ENCODE measurements around the gene BMP8B.
"Not testable (repeated sequence)": the region's sequence is repeated elsewhere in the genome, so short reads cannot be mapped to it uniquely, and the experiment has no call there.

Gene BMP8B

DNA sequence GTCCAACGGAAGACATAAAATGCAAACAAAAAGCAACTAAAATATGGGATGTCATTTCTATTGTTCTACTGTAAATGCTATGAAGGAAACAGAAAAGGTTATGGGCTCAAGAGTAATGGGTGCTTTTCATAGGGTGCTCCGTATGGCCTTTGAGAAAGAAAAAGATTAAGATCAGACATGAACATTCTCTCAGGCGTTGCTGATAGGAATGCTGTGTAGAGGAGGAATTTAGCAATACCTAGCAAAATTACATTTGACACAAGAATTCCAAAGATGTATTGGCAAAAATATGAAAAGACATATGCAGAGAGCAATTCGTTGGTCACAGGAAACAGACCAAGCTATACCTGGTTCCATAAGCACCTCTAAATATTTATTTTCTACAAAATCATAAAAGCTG, 11.8 kb downstream of the BMP8B start:
- DNase-seq, result no peak

DNA sequence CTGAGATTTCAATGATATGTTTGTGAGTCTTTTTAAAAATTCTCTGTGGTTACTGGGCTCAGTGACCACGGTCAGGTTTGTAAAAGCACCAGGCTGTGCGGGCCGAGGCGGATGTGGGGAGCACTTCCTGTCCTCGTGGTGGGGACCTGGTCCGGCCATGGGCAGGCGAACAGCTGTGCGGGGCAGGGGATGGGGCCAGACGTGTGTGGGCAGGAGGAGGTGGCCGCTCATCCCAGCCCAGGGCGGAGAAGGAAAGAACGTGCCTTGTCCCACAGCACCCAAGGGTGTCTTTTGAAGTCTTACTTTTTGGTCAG, 12.3 kb downstream of the BMP8B start:
- DNase-seq, result no peak

DNA sequence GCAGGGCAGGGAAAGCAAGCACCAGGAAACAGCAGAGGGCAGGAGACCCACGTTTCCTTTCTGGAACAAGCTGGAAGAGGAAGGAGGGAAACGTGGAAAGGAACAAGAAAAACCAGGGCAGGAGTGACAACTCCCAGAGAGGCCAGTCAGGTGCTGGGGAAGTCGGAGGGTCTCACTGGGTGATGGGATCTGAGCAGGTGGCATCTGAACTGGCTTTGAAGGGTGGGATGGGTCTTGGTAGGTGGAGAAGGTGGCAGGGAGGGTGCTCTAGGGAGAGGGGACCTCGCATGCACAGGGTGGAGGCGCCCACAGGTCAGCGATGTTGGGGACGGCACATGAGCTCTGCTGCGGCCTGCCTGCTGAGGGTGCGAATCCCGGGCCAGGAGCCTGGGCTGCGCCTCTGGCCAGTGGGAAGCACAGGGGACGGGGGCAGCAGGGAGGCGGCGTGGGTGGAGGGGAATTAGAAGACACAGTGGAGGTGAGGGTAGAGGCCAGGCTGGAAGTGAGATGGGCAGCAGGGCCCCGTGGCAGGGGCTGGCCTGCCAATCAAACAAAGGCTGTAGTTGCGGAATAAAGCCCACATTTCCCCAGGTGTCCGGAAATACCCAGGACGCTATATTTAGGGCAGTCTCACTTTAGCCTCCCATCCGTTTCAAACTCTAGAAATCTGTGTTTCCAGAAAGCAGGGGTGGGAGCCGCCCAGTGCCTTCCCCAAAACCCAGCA, 12.8 kb downstream of the BMP8B start:
- not testable (repeated sequence) for DNase-seq

DNA sequence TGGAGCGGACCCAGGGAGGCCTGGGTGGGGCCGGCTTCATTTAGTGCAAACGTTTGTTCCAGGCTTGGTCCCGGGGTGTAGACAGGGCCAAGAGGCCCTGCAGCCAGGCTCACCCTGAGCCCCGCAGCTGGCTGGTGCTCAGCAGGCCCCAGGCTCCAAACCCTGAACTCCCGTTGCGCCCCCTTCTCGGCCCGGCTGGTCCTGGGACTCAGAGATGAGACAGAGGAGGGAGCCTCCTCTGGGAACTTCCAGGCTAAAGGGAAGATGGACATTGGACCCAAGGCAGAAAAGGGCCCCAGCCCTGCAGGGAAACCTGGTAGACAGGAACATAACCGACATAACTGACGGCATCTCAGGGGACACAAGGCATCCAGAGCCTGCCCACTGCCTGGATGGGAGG, 13.5 kb downstream of the BMP8B start:
- not testable (repeated sequence) for DNase-seq

DNA sequence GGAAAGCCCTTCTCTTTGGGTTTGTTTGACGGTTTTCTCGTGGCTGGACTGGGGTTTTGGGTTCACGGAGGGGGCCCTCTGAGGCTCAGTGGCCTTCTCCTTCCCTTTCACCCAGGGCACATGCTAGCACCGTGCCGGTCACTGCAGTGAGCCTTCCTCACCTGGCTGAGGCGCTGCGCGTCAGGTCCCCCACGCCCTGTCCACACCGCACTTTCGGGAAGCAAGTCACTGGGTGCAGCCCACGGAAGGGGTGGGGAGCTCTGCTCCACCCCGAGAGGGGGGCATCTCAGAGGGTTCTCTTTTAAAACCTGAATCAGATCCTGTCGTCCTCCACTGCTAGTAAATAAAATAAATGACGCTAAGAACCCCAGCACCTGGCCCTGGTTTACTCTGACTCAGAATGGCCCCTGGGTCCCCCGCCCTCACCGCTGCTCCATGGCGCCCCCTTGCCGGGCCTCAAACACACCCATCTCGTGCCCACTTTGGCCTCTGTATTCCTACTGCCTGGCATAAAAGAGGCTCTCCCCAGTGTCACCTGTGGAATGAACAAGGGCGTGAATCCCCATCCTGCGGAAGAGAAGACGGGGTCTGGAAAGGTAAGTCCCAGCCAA, 15.2 kb downstream of the BMP8B start:
- not testable (repeated sequence) for DNase-seq

DNA sequence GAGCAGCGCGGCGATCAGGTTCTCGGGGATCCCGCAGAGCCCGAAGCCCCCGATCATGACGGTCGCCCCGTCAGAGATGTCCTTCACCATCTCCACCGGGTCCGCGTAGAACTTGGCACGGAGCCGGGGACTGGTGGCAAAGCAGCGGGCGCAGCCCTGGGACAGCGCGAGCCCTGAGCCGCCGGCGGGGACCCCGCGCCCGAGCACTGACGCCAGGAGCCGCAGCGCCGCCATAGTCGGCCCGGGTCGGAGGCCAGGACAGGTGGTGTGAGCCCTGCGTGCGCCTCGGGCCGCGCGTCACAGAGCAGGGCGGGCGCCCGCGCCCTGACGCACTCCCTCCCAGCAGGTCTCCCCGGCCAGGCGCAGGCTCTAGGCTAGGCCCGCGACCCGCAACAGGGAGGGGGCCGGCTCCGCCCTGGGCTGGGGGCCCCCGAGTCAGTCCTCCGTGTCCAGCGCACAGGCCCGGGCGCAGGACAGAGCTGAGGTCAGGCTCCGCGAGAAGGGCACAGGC, 17.6 kb downstream of the BMP8B start, which contains the start of gene OXCT2:
Gene OXCT2, minus strand, starts transcription at position 327 of the 511 bp plus-strand sequence. Its CDS starts 93 bp downstream, at position 234.
- not testable (repeated sequence) for DNase-seq

DNA sequence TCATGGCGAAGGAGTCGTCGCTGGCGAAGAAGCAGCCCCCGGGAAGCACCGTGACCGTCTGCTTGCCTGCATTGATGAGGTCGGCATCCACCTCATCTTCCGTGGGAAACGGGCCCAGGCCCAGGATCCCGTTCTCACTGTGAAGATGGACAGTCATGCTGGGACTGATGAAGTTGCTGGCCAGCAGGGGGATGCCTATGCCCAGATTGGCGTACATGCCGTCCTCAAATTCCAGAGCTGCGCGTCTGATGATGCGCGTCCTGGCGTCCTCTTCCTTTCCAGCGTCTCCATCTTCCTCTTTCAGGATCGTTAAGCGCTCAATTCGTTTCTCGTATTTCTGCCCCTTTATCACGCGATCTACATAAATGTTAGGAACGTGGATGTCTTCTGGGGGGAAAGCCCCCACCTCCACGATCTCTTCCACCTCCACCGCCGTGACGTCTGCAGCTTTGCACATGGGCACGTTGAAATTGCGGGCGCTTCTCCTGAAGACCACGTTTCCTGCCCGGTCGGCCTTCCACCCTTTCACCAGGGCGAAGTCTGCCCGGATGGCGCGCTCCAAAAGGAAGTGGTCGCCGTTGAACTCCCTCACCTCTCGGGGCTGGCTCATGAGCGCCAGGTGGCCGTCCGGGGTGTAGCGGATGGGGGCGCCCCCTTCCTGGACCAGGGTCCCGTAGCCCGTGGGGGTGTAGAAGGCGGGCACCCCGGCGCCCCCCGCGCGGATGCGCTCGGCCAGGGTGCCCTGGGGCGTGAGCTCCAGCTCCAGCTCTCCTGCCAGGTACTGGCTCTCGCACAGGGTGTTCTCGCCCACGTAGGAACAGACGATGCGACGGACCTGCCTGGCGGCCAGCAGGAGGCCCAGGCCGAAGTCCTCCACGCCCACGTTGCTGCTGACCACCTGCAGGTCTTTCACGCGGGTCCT, 18.3 kb downstream of the BMP8B start:
- DNase-seq, result not testable (repeated sequence)

DNA sequence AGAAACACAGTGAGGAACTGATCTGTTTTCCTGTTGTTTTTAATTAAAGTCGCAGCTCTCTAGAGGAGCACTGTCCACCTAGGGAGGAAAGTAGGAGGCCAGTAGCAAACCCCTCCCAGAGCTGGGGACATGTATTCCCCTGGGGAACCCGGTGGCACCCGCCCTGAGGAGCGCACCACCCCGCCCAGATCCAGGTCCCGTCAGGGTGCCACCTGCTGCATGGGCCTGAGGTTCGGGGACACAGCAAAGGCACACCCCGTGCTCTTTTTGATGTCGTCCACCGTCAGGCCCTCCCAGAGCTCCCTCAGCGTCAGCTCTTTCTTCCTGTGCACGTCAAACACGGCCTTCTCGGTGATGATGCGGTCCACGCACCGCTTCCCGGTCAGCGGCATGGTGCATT, 19.2 kb downstream of the BMP8B start:
- DNase-seq, result not testable (repeated sequence)

DNA sequence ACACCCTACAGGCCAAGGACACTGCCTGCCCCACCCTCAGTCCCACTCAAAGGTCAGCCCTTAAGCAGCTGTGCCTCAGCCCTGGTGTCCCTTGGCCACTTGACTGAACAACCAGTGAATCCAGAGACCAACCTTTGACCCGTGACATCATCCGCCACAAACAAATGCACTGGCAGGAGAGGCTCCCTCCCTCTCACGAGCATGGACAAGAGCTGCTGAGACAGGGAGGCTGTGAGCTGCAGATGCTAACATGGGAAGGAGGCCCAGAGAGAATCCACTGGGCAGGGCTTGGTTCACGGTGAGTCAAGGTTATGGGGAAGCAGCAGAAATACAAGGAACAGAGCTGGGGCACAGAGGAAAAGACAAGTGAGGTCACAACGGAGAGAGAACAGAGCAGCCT, 22.2 kb downstream of the BMP8B start:
- DNase-seq, result not testable (repeated sequence)

DNA sequence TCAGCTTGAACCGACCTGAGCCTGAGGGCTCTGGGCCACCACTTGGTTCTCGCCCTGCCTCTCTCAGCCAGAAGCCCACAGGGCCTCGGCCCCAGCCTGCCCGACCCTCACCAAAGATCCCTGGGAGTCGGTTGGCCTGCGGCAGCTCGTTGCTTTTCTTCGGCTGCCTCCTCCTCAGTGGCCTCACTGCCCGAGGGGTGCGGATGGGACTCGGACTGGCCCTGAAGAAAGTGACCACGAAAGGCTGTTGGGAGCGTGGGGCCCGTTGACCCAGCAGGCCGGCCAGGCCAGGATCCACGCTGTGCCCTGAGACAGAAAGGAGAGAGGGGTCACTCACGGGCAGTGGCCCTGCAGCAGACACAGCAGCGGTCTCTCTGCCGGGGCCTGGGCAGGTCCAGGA, 24.2 kb downstream of the BMP8B start:
- DNase-seq, result not testable (repeated sequence)

DNA sequence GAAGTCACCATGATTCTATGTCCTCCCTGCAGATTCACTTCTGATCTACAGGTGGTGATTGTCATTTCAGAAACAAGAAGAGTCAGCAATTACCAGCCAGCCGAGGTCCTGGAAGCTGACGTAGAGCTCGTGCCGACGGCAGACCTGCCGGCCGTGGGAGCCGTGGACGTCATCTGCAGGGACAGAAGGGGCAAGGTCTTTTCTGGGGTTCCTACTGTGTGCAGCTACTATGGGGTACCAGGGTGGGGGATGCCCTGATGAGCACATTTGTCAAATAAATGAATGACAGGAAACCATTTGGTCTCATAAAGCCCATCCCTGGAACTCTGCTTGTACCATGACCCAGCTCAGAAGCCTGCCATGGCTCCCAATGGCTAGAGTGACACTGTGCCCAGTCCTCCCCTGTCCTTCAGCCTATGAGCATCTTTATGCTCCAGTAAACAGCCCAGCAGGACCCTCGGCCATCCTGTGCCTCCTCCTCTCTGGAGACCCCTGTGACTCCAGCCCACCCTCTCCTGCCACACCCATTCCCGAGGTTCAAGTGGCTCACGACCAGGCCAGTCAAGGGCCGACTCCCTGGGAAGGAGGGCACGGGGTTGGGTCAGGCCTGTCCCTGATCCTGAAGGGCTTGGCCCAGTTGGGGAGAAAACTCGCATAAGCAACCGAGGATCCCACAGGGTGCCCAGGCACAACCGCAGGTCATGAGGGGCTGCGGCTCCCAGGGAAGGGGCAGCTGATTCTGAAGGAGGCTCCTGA, 24.9 kb downstream of the BMP8B start:
- not testable (repeated sequence) for DNase-seq

DNA sequence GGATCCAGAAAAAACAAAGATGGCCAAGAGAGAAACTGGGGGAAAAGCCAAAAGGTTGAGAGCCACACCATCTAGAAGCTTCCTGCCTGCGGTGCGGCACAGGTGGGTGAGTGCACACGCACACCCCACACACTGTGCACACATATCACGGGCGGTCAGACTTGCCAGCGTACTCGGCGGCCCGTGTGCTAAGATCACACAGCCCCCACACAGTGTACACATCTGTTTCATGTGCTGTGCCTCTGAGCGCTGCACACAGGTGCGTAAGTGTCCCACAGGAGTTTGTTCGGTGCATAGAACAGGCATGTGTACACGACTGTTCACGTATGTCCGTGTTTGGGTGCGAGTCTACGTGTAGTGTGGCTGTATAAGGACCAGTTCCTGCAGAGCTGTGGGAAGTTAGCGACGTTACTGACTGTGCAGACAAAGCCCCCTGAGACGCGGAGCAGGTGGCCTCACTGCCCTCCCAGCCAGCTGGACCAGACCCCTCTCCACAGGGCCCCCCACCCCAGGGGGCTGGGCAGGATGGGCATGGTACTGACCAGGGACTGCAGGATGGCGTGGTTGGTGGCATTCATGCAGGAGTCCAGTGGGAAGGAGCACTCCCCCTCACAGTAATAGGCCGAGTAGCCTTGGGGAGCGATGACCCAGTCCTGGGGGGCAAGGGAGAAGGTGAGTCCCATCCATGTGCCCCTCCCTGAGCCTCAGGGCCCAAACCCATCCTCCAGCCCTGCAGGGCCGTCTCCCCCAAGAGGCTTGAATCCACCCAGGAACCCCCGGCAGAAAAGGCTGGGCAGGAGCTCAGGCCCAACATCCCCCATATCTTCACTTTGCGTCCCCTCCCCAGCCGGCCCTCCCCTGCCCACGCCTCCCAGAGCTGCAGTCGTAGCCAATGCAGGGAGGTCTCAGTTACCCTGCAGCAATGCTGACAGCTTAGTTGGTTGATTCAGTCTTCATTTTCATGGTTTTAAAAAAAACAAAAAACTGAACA, 25.8 kb downstream of the BMP8B start:
- no peak for DNase-seq

DNA sequence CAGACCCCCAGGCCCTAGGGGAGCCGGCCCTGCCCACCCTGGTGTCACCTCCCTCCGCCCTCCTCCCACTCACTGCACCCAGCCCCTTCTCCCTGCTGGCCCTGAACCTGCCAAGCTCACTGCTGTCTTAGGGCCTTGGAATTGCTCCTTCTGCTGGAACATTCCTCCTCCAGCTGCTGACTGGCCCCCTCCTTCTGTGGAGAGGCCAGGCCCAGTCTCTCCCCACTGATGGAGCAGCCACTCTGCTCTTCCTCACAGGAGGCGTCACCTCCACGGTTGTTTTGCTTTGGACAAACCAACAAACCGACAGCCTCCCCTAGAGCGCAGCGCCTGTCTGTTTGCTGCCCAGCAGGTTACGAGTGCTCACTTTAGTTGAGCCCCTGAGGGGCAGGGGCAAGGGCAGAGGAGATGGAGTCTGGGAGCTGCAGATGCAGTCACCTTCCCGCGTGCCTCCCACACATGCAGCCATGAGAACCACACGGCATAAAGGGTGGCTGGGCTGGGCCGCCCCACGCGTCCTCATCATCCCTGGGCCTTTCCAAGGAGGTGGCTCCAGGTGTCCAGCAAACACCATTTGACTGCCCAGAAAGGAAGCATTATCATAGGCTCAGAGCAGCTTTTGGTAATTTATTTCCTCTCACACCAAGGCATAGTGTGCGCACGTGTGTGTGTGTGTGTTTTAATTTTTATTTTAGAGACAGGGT, 27.0 kb downstream of the BMP8B start:
- DNase-seq, result no peak

DNA sequence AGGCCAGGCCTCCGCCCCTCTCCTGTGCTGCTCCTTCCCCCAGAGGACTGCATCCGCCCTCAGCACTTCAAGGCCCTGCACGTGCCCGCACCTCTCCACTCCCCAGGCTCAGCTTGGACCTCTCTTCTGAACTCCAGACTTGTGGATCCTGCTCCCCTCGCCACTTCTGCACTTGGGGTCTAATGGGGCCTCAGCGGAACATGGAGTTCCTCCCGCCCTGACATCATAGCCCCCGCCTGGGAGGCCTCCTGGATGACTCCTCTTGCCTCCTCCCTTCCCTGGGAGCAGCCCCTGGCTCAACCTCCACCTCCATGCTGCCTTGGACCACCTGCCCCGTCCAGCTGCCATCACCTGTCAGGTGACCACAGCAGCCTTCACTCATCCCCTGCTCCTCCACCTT, 27.6 kb downstream of the BMP8B start:
- DNase-seq, result no peak

DNA sequence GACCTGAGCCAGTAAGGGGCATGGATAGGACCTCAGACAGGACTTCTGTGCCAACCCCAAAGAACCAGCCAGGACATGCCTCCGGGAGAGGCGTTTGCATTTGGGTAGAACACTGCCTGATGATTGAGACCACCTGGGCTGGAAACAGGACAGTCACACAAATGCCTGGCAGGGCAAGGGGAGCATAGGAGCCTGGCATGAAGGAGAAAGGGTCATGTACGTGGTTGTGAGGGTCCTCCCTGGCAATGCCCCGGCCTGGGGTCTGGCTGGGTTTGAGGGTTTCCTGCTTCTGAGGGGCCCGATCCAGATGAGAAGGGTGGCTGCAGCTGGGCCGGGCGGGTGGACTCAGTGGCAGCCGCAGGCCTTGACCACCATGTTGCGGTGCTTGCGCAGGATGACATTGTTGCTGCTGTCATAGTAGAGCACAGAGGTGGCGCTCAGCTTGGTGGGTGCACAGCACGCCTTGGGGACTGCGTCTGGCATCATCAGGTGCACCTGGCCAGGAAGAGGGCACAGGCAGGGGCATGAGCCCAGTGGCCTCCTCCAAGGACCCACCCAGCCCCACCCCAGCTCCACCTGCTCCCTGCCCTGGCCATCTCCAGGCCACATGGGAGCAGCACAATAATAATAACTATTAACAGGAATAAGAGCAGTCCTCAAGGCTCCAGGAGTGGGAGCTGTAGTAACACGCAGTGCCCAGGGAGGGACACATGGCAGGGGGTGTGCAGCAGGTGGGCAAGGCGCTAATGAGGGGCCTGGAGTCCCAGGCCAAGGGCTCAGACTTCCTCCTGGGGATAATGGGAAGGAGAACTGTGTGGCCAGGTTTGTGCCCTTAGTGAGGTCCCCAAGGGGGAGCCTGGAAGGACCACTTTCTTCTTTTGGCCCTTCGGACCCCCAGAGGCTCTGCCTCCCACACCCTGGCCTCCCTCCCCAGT, 28.3 kb downstream of the BMP8B start:
- no peak for DNase-seq

DNA sequence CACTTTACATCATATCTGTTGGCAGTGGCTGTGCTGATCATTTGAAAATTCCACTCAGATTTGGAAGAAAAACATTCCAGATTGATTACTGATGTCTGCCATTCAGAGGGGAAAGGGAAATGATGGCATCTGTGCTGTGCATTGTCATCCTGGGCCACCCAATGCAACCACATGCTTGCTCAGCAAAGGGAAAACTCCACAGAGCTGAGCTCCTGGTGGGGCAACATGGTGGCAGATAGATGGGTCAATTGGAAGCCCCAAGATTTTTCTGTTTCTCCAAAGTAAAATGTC, 29.3 kb downstream of the BMP8B start:
- no peak for DNase-seq

DNA sequence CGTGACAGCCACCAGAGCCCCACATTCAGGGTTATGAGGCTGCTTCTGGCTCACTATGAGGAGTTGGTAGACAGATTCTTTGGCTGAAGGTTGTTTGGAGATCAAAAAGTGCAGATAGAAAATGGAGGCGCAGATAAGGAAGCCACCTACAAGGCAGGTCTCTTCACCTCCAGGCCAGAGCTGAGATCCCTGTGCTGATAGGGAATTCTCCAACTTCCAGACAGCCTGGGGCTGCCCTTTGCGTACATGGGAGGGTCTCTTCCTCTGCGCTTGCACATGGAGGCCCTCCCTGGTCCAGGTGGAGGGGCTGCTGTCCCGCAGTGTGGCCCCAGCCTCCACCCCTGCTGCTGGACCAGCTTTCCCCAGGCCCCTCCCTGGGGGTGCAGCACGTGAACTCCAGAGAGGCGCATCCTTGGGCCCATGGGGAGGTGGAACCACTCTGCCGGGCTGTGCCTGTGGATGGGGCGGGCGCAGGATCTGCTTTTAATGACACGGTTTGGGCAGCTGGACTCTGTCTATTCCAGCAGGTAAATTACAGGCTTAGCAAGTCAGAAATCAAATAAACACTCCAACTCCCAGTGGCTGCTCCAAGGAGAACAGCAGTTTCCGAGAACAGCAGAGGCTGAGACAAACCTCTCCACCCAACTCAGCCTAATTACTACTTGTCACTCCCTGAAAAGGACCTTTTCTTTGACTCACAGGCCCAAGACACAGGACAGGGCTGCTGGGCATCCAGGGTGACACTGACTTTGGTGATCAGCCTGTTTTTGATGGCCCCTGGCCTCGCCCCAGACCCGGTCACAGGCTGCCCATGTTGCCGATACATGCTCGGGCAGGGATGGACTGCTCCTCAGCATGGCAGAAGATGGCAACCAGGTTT, 29.9 kb downstream of the BMP8B start:
- no peak for DNase-seq

DNA sequence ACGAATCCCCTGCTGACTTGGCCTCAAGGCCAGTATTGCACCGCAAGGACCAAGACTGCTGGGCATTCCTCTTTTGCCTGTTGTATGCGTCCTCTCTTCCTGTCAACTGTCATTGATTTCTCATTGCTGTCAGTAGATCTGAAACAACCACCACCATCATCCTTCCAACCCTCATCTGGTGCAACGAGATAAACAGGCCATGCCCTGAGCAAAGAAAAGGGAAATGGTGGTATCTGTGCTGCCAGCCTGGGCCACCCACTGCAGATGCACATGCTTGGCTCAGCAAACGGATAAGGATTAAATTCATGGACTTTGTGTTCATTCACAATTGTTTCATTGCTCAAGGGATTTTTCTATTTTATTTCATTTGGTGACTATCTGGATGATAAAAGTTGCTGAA, 31.2 kb downstream of the BMP8B start:
- DNase-seq, result no peak
